ENCODE data around the gene UQCRFS1.

UQCRFS1 gene

GRCh38 chr19:29201855-29202254, 11.1 kb downstream of the UQCRFS1 start:
- no peak overlapping the region for H3K4me2 ChIP-seq (ENCODE audit: low read length)
- no peaks in the 10 kb centered on the region for H3K9me3 ChIP-seq (ENCODE audit: control insufficient read depth, low read length)
- H3K4me3 ChIP-seq (ENCODE audit: low read depth, low read length) = no peak overlapping the region
- no peaks in the 10 kb centered on the region for H3K36me3 ChIP-seq (ENCODE audit: control insufficient read depth, insufficient read depth, low read length)
- H3K4me1 ChIP-seq = no peaks in the 10 kb centered on the region
- H3K9ac ChIP-seq = no peak overlapping the region
- H3K79me2 ChIP-seq = no peaks in the 10 kb centered on the region
- no peaks in the 10 kb centered on the region for H3K27me3 ChIP-seq (ENCODE audit: control insufficient read depth, insufficient read depth, low read length)
- TF ChIP-seq CTCF (IDR thresholded peaks at IDR 0.05) = no peak
- H3K27ac ChIP-seq = no peak overlapping the region
- no peak overlapping the region for H2AFZ ChIP-seq

DNA sequence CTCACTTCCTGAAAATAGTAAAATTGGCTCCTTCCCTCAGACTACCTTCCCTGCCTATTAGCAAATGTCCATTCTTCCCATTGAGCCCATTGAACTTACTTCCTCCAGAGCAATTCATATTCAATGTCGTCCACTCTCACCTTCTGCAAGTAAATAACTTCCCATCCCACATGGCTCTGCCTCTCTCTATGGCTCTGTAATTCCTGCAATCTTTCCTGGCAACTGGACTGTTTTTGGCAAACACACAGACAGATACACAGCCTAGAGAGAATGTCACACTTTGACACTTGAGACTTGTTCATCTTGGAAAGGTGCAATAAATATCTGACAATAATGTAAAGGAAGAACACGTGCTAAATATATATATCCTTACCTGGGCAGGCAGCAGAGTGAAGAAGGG, 18.3 kb downstream of the UQCRFS1 start:
- Histone ChIP-seq H3K27ac (no peak overlapping the region), H2AFZ (no peak overlapping the region), H3K9me3 (ENCODE audit: control insufficient read depth, low read length) (no peaks in the 10 kb centered on the region), H3K79me2 (no peaks in the 10 kb centered on the region), H3K4me2 (ENCODE audit: low read length) (no peak overlapping the region), H3K36me3 (ENCODE audit: control insufficient read depth, insufficient read depth, low read length) (no peaks in the 10 kb centered on the region), H3K27me3 (ENCODE audit: control insufficient read depth, insufficient read depth, low read length) (no peaks in the 10 kb centered on the region), H3K4me1 (no peaks in the 10 kb centered on the region), H3K4me3 (ENCODE audit: low read depth, low read length) (no peak overlapping the region), H3K9ac (no peak overlapping the region)
- no peak for TF ChIP-seq CTCF (IDR thresholded peaks at IDR 0.05)

DNA sequence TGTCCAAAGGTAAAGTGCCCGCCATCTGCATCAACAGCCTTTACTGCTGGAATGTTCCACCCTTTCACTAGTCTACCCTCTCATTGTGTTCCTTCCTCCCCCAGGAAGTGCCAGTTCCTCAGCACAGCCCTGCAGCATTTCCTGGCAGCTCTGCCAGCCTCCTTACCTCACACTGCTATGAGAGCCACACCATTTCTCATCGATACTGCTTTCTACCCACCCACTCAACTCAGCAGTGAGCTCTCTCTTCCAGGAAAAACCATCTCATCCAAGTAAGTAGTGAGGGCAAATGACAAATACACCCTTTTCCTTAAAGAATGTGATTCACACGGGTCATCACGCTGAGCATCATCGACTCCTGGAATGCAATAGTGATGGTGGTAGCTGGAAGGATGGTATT, 19.8 kb downstream of the UQCRFS1 start:
- Histone ChIP-seq H3K79me2 (no peaks in the 10 kb centered on the region), H3K36me3 (ENCODE audit: control insufficient read depth, insufficient read depth, low read length) (no peaks in the 10 kb centered on the region), H3K4me2 (ENCODE audit: low read length) (no peak overlapping the region), H3K27me3 (ENCODE audit: control insufficient read depth, insufficient read depth, low read length) (no peaks in the 10 kb centered on the region), H3K4me3 (ENCODE audit: low read depth, low read length) (no peak overlapping the region), H3K9me3 (ENCODE audit: control insufficient read depth, low read length) (no peaks in the 10 kb centered on the region), H3K9ac (no peak overlapping the region), H3K27ac (no peak overlapping the region), H3K4me1 (no peaks in the 10 kb centered on the region), H2AFZ (no peak overlapping the region)
- TF ChIP-seq CTCF (IDR thresholded peaks at IDR 0.05) = no peak

DNA sequence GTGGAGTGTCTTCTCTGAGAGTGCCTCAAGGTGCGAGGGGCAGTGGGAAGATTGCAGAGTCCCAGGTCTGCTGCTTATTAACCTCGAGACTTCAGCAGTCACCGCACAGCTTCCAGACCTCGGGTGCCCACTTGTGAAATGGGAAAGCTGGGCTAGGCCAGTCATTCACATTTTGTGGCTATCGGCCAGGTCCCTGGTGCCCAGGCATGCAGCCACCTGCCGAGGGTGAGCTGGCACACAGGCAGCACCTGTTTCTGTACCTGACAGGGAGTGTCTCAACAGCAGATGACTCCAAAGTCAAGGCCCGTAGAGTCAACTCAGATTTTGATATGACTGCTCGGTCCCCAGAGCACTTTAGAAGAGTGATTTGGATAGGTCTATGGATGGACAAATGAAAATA, 21.9 kb downstream of the UQCRFS1 start:
- no peak overlapping the region for H3K4me3 ChIP-seq (ENCODE audit: low read depth, low read length)
- H3K9ac ChIP-seq = no peak overlapping the region
- no peaks in the 10 kb centered on the region for H3K9me3 ChIP-seq (ENCODE audit: control insufficient read depth, low read length)
- no peaks in the 10 kb centered on the region for H3K79me2 ChIP-seq
- no peak overlapping the region for H3K27ac ChIP-seq
- no peak overlapping the region for H3K4me2 ChIP-seq (ENCODE audit: low read length)
- TF ChIP-seq CTCF (IDR thresholded peaks at IDR 0.05) = no peak
- H3K27me3 ChIP-seq (ENCODE audit: control insufficient read depth, insufficient read depth, low read length) = no peaks in the 10 kb centered on the region
- no peak overlapping the region for H2AFZ ChIP-seq
- H3K36me3 ChIP-seq (ENCODE audit: control insufficient read depth, insufficient read depth, low read length) = no peaks in the 10 kb centered on the region
- H3K4me1 ChIP-seq = no peaks in the 10 kb centered on the region

DNA sequence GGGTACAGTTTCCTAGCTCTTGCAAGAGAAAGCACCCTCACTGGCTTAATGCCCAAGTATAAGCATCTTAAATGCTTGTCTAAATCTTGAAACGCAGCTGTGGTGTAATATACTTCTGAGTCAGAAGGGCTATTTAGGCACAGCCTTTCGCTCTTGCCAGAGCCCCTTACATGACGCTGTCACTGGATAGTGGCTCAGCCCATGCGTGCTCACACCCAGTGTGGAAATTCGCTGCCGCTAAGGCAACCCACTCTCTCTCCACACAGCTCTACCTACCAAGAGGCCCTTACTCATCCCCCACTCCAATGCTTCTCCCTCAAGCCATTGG, 24.0 kb downstream of the UQCRFS1 start:
- Histone ChIP-seq H3K27ac (no peak overlapping the region), H3K9me3 (ENCODE audit: control insufficient read depth, low read length) (no peaks in the 10 kb centered on the region), H3K4me2 (ENCODE audit: low read length) (no peak overlapping the region), H3K36me3 (ENCODE audit: control insufficient read depth, insufficient read depth, low read length) (no peaks in the 10 kb centered on the region), H2AFZ (no peak overlapping the region), H3K79me2 (no peaks in the 10 kb centered on the region), H3K4me1 (no peaks in the 10 kb centered on the region), H3K4me3 (ENCODE audit: low read depth, low read length) (no peak overlapping the region), H3K27me3 (ENCODE audit: control insufficient read depth, insufficient read depth, low read length) (no peaks in the 10 kb centered on the region), H3K9ac (no peak overlapping the region)
- TF ChIP-seq CTCF (IDR thresholded peaks at IDR 0.05) = no peak
